ENCODE data around the gene ABCA10. TPM values are rescaled to one million over a fixed set of nuclear protein-coding genes. Genes with fewer than 3 reads are reported as not detected.

The ABCA10 gene
- total RNA-seq, 4 donors from 2014 or later: 1.5 to 19.1 (median 10.3) TPM

DNA sequence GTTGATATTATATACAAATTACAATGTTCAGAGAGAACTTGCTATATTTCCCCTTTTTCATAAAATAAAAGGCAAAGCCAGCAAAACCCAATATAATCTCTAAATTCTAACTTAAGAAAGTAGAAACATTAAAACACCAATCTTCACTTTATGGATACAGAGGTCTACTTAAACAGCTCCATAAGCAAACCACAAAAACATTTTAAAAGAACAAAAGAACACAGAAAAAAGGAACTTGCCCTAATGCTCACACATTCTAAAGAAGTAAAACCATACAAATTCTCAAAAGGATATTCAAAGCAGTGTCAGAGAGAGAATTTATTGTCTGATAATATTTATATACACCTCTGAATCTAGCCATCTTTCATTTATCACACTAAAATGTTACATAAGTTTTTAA is 606 bp downstream of the ABCA10 start:
- peaks cover 6% of the 10 kb centered on the region for H3K9me3 ChIP-seq
- DNase-seq (ENCODE audit: low spot score in 2 of 2): no peak
- H3K27ac ChIP-seq: no peak overlapping the region
- no peak for TF ChIP-seq POLR2AphosphoS5 (IDR thresholded peaks at IDR 0.05)
- no peak for TF ChIP-seq EP300 (IDR thresholded peaks at IDR 0.05)
- no peak for TF ChIP-seq POLR2A (IDR thresholded peaks at IDR 0.05)
- no peaks in the 10 kb centered on the region for H3K36me3 ChIP-seq
- H3K4me3 ChIP-seq: peak overlapping the region; percentile 7
- H3K4me1 ChIP-seq: no peaks in the 10 kb centered on the region
- no peaks in the 10 kb centered on the region for H3K27me3 ChIP-seq

DNA sequence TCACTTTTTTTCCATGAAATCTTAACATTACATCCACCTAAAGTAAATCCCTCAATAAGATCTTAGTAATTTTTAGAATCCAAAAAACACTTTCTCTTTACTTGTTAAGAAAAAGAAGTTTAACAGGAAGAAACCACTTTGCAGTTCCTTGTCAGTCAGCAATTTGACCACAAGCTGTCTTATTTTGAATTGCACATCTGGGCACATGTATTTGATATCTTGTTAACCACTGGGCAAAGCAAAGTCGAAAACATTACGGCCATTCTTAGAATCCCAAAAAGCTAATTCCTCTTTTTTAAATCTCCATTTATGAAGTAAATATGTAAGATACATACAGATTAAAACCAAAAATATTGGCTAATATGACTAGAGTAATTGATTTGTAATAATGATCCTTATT is 1.1 kb downstream of the ABCA10 start:
- H3K4me3 ChIP-seq: peak overlapping the region; percentile 7
- H3K4me1 ChIP-seq: no peaks in the 10 kb centered on the region
- no peaks in the 10 kb centered on the region for H3K27me3 ChIP-seq
- peak overlapping the region; percentile 10 for H3K27ac ChIP-seq
- H3K36me3 ChIP-seq: no peaks in the 10 kb centered on the region
- 59% methylated on average over 2 of the region's 2 CpGs for WGBS
- TF ChIP-seq EP300 (IDR thresholded peaks at IDR 0.05): no peak
- TF ChIP-seq, protein P1, sequence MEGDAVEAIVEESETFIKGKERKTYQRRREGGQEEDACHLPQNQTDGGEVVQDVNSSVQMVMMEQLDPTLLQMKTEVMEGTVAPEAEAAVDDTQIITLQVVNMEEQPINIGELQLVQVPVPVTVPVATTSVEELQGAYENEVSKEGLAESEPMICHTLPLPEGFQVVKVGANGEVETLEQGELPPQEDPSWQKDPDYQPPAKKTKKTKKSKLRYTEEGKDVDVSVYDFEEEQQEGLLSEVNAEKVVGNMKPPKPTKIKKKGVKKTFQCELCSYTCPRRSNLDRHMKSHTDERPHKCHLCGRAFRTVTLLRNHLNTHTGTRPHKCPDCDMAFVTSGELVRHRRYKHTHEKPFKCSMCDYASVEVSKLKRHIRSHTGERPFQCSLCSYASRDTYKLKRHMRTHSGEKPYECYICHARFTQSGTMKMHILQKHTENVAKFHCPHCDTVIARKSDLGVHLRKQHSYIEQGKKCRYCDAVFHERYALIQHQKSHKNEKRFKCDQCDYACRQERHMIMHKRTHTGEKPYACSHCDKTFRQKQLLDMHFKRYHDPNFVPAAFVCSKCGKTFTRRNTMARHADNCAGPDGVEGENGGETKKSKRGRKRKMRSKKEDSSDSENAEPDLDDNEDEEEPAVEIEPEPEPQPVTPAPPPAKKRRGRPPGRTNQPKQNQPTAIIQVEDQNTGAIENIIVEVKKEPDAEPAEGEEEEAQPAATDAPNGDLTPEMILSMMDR (IDR thresholded peaks at IDR 0.05): no peak
- no peak for TF ChIP-seq POLR2AphosphoS5 (IDR thresholded peaks at IDR 0.05)
- no peak for TF ChIP-seq POLR2A (IDR thresholded peaks at IDR 0.05)
- H3K9me3 ChIP-seq: peaks cover 1% of the 10 kb centered on the region
- DNase-seq (ENCODE audit: low spot score in 2 of 2): no peak

DNA sequence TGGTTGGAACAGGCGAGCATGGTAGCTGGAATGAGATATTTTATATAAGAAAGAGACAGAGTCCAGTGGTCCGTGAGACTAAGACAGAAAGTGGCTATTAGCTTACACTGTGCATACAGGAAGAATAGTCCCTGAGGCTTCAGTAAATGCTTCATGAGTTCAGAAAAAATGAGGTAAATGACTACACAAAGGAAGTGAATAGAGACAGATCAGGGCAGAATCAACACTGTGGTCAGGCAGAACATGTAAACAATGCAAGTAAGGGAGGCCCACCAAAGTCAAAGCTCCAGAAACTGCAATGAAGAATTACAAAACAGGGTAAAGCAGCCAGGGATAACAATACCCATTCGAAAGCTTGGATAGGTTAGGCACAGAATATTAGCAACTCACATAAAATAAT is 4.8 kb downstream of the ABCA10 start:
- Histone ChIP-seq H3K36me3 (peaks cover 9% of the 10 kb centered on the region), H3K4me3 (no peak overlapping the region), H3K9me3 (no peaks in the 10 kb centered on the region), H3K27ac (no peak overlapping the region), H3K4me1 (no peaks in the 10 kb centered on the region), H3K27me3 (no peaks in the 10 kb centered on the region)
- DNase-seq (ENCODE audit: low spot score in 2 of 2): no peak
- TF ChIP-seq, protein P1 (IDR thresholded peaks at IDR 0.05): no peak
- no peak for TF ChIP-seq POLR2A (IDR thresholded peaks at IDR 0.05)
- no peak for TF ChIP-seq EP300 (IDR thresholded peaks at IDR 0.05)
- no peak for TF ChIP-seq POLR2AphosphoS5 (IDR thresholded peaks at IDR 0.05)
- WGBS: 86% methylated on average over 3 of the region's 3 CpGs

DNA sequence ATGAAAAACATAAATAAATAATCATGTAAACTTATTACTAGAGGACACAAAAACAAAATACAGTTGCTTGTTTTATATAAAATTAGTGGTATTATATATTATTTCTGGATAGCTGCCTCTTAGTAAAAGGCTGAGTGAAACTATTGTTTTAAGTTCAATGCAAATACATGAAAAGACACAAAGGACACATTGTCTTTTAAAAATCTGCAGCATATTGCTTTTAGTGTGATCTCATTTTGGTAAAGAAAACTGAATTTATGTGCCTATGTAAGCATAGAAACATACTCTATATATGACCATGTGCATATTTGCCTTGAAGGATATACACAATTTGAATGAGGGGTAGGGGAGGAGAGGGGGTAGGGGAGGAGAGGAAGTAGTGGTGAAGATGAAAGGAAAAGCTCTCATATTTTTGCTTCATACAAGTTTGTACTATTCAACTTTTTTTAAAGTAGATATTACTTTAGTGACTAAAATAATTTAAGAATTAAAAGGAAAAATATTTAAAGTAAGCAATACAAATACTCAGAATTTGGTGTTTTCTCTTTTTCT is 5.8 kb downstream of the ABCA10 start:
- H3K36me3 ChIP-seq: peaks cover 9% of the 10 kb centered on the region
- H3K4me1 ChIP-seq: no peaks in the 10 kb centered on the region
- H3K4me3 ChIP-seq: no peak overlapping the region
- H3K27me3 ChIP-seq: no peaks in the 10 kb centered on the region
- TF ChIP-seq EP300 (IDR thresholded peaks at IDR 0.05): no peak
- TF ChIP-seq POLR2A (IDR thresholded peaks at IDR 0.05): no peak
- TF ChIP-seq POLR2AphosphoS5 (IDR thresholded peaks at IDR 0.05): no peak
- TF ChIP-seq, protein P1 (IDR thresholded peaks at IDR 0.05): no peak
- DNase-seq (ENCODE audit: low spot score in 2 of 2): no peak
- no peaks in the 10 kb centered on the region for H3K9me3 ChIP-seq
- H3K27ac ChIP-seq: no peak overlapping the region

DNA sequence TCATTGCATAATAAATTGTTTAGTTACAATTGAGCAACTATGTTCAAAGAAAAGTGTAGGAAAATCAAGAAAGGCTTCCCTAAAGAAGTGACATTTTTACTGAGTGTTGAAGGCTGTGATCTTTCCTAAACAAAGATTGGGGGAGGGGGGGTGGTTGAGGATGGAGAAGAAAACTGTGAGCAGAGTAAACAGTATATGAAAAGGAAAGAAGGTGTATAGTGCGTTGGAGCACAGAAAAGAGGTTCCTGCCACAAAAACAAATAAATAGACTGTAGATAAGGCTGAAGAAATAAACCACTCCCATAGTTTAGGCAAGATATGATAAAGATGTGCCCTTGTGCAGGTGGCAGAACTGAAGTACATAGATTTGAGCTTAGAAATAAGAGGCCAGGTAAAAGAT is 8.5 kb downstream of the ABCA10 start:
- Histone ChIP-seq H3K9me3 (no peaks in the 10 kb centered on the region), H3K27ac (no peak overlapping the region), H3K27me3 (no peaks in the 10 kb centered on the region), H3K4me1 (no peaks in the 10 kb centered on the region), H3K36me3 (peaks cover 9% of the 10 kb centered on the region), H3K4me3 (no peak overlapping the region)
- WGBS: 93% methylated on average over 1 of the region's 1 CpG
- no peak for DNase-seq (ENCODE audit: low spot score in 2 of 2)
- TF ChIP-seq, protein P1 (IDR thresholded peaks at IDR 0.05): no peak
- no peak for TF ChIP-seq EP300 (IDR thresholded peaks at IDR 0.05)

DNA sequence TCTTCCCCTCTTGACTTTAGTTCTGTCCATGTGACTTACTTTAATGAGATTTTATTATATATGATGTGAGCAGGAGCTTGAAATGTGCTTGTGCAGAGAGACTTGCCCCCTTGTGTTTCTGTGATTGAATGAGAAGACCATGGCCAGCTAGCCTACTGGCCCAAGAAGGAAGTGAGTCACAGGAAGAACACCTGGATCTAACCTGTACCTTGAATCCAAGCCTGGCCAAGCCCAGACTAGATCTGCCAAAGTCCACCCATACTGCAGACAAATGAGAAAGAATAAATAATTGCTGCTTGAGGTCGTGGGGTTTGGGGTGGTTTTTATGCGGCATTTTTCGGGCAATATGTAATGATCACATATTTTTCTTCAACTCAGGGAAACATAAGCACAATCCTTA is 9.6 kb downstream of the ABCA10 start:
- Histone ChIP-seq H3K4me1 (no peaks in the 10 kb centered on the region), H3K9me3 (no peaks in the 10 kb centered on the region), H3K27me3 (no peaks in the 10 kb centered on the region), H3K4me3 (no peak overlapping the region), H3K36me3 (peaks cover 9% of the 10 kb centered on the region), H3K27ac (no peak overlapping the region)
- TF ChIP-seq EP300 (IDR thresholded peaks at IDR 0.05) (no peak), POLR2AphosphoS5 (IDR thresholded peaks at IDR 0.05) (no peak), POLR2A (IDR thresholded peaks at IDR 0.05) (no peak)
- TF ChIP-seq, protein P1 (IDR thresholded peaks at IDR 0.05): no peak
- 84% methylated on average over 3 of the region's 3 CpGs for WGBS
- no peak for DNase-seq (ENCODE audit: low spot score in 2 of 2)
